GM12873 (cell line): ENCODE measurements around the gene C1GALT1C1.

Source experiments
- TF ChIP-seq, protein P1 (sequence below): IDR thresholded peaks from 2 replicates; pipeline ENCODE4 v1.5.1; 2012; ENCODE audit warnings: low read depth, mild to moderate bottlenecking, moderate library complexity, low read length, control low read depth; ENCODE audit not compliant: insufficient read depth; ENCODE audit errors: missing control alignments

The C1GALT1C1 gene

DNA sequence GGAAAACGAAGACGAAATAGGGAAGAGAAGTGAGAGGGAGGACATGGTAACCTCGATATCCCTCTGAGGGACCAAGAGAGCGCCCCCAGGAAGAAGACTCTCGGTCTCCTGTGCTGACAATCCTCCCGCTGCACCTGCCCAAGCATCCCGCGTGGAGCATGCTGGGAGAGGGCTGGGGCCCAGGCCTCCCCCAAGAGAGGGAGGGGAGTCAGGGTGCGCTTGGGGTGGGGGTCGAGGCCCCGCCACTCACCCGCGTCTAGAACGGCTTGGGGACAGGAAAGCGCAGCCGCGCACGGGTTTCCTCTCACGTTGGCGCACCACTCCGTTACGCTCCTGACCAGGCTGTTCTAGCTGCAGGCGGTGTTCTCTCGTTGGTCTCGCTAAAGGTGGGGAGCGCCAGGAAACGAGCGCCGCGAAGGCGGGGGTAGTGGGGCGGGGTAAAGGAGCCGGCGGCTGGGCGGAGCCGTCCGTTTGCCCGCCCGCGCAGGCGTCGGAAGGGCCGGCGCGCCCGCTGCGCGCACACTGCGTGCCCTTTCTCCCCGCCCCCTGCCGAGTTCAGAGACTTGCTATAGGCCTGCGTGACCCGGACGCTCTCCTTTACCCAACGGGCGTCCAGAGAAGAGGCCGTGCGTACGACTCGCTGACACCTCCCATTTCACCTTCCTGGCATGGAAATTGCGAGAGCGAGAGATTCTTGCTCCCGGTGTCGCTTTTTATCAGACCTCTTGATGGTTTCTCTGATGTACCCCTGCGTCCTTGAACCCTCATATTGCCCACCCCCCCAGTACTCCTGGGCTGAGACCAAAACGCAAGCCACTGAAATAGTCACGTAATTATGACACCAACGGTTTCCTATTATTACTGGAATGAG, at the start of gene C1GALT1C1:
Gene C1GALT1C1 (minus strand): TSS at position 388 of the 871 bp plus-strand sequence. CDS start 2,888 bp downstream, outside the sequence.
- TF ChIP-seq, protein P1, sequence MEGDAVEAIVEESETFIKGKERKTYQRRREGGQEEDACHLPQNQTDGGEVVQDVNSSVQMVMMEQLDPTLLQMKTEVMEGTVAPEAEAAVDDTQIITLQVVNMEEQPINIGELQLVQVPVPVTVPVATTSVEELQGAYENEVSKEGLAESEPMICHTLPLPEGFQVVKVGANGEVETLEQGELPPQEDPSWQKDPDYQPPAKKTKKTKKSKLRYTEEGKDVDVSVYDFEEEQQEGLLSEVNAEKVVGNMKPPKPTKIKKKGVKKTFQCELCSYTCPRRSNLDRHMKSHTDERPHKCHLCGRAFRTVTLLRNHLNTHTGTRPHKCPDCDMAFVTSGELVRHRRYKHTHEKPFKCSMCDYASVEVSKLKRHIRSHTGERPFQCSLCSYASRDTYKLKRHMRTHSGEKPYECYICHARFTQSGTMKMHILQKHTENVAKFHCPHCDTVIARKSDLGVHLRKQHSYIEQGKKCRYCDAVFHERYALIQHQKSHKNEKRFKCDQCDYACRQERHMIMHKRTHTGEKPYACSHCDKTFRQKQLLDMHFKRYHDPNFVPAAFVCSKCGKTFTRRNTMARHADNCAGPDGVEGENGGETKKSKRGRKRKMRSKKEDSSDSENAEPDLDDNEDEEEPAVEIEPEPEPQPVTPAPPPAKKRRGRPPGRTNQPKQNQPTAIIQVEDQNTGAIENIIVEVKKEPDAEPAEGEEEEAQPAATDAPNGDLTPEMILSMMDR: no peak

DNA sequence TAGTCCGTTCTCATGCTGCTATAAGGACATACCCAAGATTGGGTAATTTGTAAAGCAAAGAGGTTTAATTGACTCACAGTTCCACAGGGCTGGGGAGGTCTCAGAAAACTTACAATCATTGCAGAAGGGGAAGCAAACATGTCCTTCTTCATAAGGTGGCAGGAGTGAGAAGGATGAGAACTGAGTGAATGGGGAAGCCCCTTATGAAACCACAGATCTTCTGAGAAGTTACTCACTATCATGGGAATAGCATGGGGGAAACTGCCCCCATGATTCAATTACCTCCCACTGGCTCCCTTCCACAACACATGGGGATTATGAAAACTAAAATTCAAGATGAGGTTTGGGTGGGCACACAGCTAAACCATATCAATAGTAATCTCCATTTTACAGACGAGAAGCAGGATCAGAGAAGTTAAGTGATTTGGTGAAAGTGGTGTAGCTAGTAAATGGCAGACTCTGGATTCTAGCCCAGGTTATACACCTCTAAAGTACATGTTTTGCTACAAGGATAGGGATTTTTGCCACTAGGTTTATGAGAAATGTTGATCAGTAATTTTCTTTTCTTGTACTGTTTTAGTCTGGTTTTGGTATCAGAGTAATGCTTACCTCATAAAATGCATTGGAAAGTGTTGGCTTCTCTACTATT, 47.3 kb upstream of the C1GALT1C1 start:
- TF ChIP-seq, protein P1: no peak

DNA sequence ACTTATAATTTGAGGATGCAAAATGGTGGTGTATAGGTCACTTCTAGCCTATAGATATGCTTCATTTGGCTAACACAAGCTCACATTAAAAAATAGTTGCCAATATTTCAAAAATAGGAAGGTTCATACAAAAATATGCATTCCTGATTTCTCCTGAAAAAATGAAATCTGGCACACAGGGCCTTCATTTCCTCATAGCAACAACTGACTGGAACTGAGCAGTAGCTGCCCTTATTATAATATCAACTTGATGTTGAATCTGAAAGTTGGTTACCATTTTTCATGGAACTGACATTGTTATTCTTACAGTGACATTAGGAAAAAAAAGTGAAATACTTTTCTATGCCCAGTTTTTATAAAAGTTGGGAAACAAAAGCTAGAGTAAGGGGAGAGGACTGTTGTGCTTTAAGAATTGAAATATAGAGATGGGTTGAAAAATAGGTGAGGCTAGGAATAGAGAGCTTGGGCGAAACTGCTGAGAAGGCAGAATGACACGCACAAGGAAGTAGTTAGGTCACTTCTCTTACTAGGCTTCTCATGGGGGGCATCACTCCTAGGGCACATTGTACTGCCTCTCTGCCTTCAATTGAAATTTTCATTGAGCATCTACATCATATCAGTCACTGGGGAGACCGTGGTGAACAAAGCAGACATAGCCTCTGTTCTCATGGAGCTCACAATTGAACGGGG, 43.1 kb upstream of the C1GALT1C1 start:
- TF ChIP-seq, protein P1: no peak

DNA sequence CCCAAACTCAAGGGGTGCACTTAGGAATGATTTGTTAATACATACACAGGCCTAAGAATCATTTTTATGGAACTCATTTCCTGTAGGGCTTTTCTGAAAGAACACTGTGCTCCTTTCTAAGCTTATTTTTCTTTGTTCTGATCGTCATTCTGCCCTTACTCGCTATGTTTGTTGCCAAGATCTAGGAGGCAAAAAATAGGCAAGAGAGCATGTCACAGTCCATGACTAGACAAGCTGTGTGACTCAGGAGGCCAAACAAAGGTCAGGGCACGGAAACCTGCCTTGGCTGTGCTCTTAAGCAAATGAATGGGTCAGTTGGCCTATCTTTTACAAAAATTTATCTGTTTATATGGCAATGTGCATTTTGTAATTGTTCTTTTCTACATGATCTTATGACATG, 42.5 kb upstream of the C1GALT1C1 start:
- TF ChIP-seq, protein P1: no peak

DNA sequence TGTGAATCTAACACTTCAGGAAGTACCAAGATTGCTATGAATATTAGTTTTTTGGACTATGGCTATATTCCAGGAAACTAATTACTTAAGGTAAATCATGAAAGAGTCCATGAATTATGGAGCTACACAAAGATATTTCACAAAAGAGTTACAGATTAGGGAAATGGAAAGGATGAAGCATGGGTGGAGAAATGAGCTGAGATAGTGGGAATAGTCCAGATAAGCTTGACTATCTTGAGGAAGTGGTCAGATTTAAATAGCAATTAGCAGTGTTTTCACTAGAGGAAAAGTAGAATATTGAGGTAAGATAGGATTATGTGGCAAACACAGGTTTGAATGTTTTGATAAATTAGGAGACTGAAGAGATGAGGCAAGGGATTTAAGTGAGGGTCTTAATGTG, 42.1 kb upstream of the C1GALT1C1 start:
- TF ChIP-seq, protein P1: no peak

DNA sequence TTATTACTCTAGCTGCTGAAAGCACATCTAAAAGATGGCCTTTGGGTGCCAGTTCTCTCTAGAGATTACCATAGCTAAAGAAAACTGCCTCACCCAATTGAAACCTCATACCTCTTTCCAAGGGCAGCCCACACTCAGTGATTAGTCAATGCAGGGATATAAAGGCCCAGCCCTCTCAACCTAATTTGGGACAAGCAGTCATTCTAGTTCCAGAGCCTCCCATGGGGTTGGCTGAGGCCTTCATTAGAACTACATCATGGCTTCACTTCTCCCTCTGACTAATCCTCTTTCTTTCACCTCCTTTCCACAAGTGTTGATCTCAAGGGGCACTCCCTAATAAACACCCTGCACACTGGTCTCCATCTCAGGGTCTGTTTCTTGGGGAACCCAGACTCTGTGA, 38.5 kb upstream of the C1GALT1C1 start:
- TF ChIP-seq, protein P1: no peak

DNA sequence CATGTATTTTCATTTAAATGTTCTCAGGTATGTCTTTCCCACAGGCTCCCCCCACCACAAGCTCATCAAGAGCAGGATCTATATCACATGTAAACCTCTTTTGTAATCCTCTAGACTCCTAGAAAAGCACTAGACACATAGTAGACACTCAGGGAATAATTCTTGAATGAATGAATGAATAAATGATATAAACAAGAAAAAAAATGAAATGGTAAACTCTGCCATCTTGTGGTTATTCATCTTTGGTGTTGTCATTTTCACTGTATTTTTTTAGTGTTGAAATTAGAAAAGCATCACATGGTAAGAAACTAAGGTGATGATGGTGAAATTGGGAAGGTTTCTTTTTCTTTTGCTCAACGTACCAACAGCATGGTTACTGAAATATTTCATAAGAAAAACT, 34.2 kb upstream of the C1GALT1C1 start:
- TF ChIP-seq, protein P1: peak; percentile 3
